Fibroblast of lung (primary cell): ENCODE data around the gene TSPAN31. TPM values are rescaled to one million over a fixed set of nuclear protein-coding genes. Genes with fewer than 3 reads are reported as not detected.

Experiments used
- DNase-seq, 2 donors: peaks; one replicate each; pipeline versions ENCODE4 v3.0.0 to v3.0.0-alpha.2; 2010; ENCODE audit warnings: low read depth in 2 of 2
- H2AFZ ChIP-seq: 2 replicates; pipeline ENCODE4 v1.5.1; 2012; ENCODE audit warnings: low read length, control low read depth, inconsistent platforms
- H3K27ac ChIP-seq: 2 replicates; pipeline ENCODE4 v1.5.1; 2011; ENCODE audit warnings: low read length, control low read depth; ENCODE audit not compliant: insufficient read depth
- H3K27me3 ChIP-seq: 2 replicates; pipeline ENCODE4 v1.5.1; 2011; ENCODE audit warnings: mild to moderate bottlenecking, low read length; ENCODE audit not compliant: control insufficient read depth, insufficient read depth
- H3K36me3 ChIP-seq: 2 replicates; pipeline ENCODE4 v1.5.1; 2011; ENCODE audit warnings: low read length; ENCODE audit not compliant: control insufficient read depth, insufficient read depth
- H3K4me1 ChIP-seq: 2 replicates; pipeline ENCODE4 v1.5.1; 2011; ENCODE audit warnings: low read length; ENCODE audit not compliant: control insufficient read depth, insufficient read depth; ENCODE audit errors: extremely low read depth
- H3K4me2 ChIP-seq: 2 replicates; pipeline ENCODE4 v1.5.1; 2011; ENCODE audit warnings: low read length, control low read depth; ENCODE audit not compliant: insufficient read depth; ENCODE audit errors: extremely low read depth
- H3K4me3 ChIP-seq, 4 experiments: fragments of 200-600 bp in 1 of 4; sonication (generic) in 1 of 4; replicated peaks in 1 of 4; 2 replicates each; pipeline ENCODE4 v1.5.1; 2011 to 2016; ENCODE audit warnings: low read length in 4 of 4, low read depth in 3 of 4, mild to moderate bottlenecking in 3 of 4, control low read depth in 2 of 4, inconsistent platforms in 1 of 4, mixed read lengths in 1 of 4; ENCODE audit not compliant: insufficient read depth in 1 of 4; ENCODE audit errors: control extremely low read depth in 1 of 4
- H3K79me2 ChIP-seq: 2 replicates; pipeline ENCODE4 v1.5.1; 2012; ENCODE audit warnings: mild to moderate bottlenecking, low read length, inconsistent platforms; ENCODE audit not compliant: control insufficient read depth, insufficient read depth
- H3K9ac ChIP-seq: 2 replicates; pipeline ENCODE4 v1.5.1; 2011; ENCODE audit warnings: mild to moderate bottlenecking, low read length, control low read depth; ENCODE audit not compliant: insufficient read depth
- H3K9me3 ChIP-seq: 2 replicates; pipeline ENCODE4 v1.5.1; 2012; ENCODE audit warnings: low read depth, low read length; ENCODE audit not compliant: control insufficient read depth, insufficient read depth
- H4K20me1 ChIP-seq: 2 replicates; pipeline ENCODE4 v1.5.1; 2011; ENCODE audit warnings: low read length; ENCODE audit not compliant: control insufficient read depth, insufficient read depth; ENCODE audit errors: extremely low read depth
- EZH2 ChIP-seq: IDR thresholded peaks from 2 replicates; pipeline ENCODE4 v1.5.1; 2012; ENCODE audit warnings: low read length, control low read depth, mild to moderate bottlenecking; ENCODE audit errors: missing control alignments
- polyA plus RNA-seq, 2 donors: library from polyadenylated mRNA; depleted of rRNA in 1 of 2; stranded (reverse) in 1 of 2; unstranded in 1 of 2; fragments of >200 nt; gene quantifications; 2 replicates each; pipeline ENCODE4 v1.2.1, GENCODE V29; 2011 to 2012; ENCODE audit warnings: missing spikeins in 1 of 2
- total RNA-seq: library from RNA; depleted of rRNA; stranded (reverse); fragments of >200 nt; gene quantifications from 2 replicates; pipeline ENCODE4 v1.2.1, GENCODE V29; 2014
- TF ChIP-seq, protein P1 (sequence below), 2 donors: IDR thresholded peaks in 1 of 2; conservative IDR thresholded peaks in 1 of 2; 1 replicate in 1 of 2; 2 replicates in 1 of 2; pipeline ENCODE4 v1.5.1; 2011 to 2012; ENCODE audit warnings: low read length in 2 of 2, control low read depth in 1 of 2, inconsistent platforms in 1 of 2, low read depth in 1 of 2, mild to moderate bottlenecking in 1 of 2

Gene TSPAN31
- total and polyA plus RNA-seq, 2 donors (not counting 1 experiment from before 2014, with no cell fraction given) = 53.6 to 99.6 TPM

GRCh38 chr12:57796996-57797395 lies 52.2 kb downstream of the TSPAN31 start:
- H3K9ac ChIP-seq = no peak overlapping the region

GRCh38 chr12:57797933-57798332 lies 53.1 kb downstream of the TSPAN31 start:
- H3K36me3 ChIP-seq = peaks cover 6% of the 10 kb centered on the region
- H4K20me1 ChIP-seq = no peaks in the 10 kb centered on the region
- H3K4me1 ChIP-seq = peaks cover 8% of the 10 kb centered on the region
- no peak for DNase-seq
- H3K9ac ChIP-seq = no peak overlapping the region
- H3K4me3 ChIP-seq = no peak overlapping the region
- no peak for TF ChIP-seq EZH2
- TF ChIP-seq, protein P1, sequence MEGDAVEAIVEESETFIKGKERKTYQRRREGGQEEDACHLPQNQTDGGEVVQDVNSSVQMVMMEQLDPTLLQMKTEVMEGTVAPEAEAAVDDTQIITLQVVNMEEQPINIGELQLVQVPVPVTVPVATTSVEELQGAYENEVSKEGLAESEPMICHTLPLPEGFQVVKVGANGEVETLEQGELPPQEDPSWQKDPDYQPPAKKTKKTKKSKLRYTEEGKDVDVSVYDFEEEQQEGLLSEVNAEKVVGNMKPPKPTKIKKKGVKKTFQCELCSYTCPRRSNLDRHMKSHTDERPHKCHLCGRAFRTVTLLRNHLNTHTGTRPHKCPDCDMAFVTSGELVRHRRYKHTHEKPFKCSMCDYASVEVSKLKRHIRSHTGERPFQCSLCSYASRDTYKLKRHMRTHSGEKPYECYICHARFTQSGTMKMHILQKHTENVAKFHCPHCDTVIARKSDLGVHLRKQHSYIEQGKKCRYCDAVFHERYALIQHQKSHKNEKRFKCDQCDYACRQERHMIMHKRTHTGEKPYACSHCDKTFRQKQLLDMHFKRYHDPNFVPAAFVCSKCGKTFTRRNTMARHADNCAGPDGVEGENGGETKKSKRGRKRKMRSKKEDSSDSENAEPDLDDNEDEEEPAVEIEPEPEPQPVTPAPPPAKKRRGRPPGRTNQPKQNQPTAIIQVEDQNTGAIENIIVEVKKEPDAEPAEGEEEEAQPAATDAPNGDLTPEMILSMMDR (conservative IDR thresholded peaks at IDR 0.05 in 1 of 2, IDR thresholded peaks at IDR 0.05 in 1 of 2; ENCODE audit: low read depth in 1 of 2, low read length in 2 of 2) = no peak
- H3K27me3 ChIP-seq = no peaks in the 10 kb centered on the region
- H3K79me2 ChIP-seq = no peaks in the 10 kb centered on the region
- H3K4me2 ChIP-seq = no peak overlapping the region
- no peak overlapping the region for H3K27ac ChIP-seq
- H3K9me3 ChIP-seq = no peaks in the 10 kb centered on the region
- H2AFZ ChIP-seq = no peak overlapping the region

More at GRCh38 chr12:57796996-57797395, 52.2 kb downstream of the TSPAN31 start:
- Histone ChIP-seq H3K9me3 (no peaks in the 10 kb centered on the region), H3K27ac (no peak overlapping the region), H3K79me2 (no peaks in the 10 kb centered on the region), H4K20me1 (no peaks in the 10 kb centered on the region), H2AFZ (no peak overlapping the region), H3K4me1 (peaks cover 8% of the 10 kb centered on the region), H3K4me3 (no peak overlapping the region), H3K36me3 (peaks cover 3% of the 10 kb centered on the region), H3K27me3 (no peaks in the 10 kb centered on the region), H3K4me2 (no peak overlapping the region)
- no peak for DNase-seq
- no peak for TF ChIP-seq EZH2
- TF ChIP-seq, protein P1 (conservative IDR thresholded peaks at IDR 0.05 in 1 of 2, IDR thresholded peaks at IDR 0.05 in 1 of 2; ENCODE audit: low read depth in 1 of 2, low read length in 2 of 2) = no peak

Other genes with a start within 250 kb of the TSPAN31 start
- gene DDIT3, start 224.5 kb upstream of the TSPAN31 start, total RNA-seq = 249 and 265 TPM in 2 replicates
- gene DDIT3, start 224.5 kb upstream of the TSPAN31 start, polyA plus RNA-seq = 32.5 and 57.8 TPM in 2 replicates
- gene MBD6, start 222.2 kb upstream of the TSPAN31 start, total RNA-seq = 5.1 and 7.1 TPM in 2 replicates
- gene MBD6, start 222.2 kb upstream of the TSPAN31 start, polyA plus RNA-seq = 3.0 and 3.1 TPM in 2 replicates
- gene DCTN2, start 197.8 kb upstream of the TSPAN31 start, total RNA-seq = 101 and 108 TPM in 2 replicates
- 211 and 229 TPM in 2 replicates for gene DCTN2, start 197.8 kb upstream of the TSPAN31 start, polyA plus RNA-seq
- gene KIF5A, start 195.0 kb upstream of the TSPAN31 start, total RNA-seq = 0.51 and 1.3 TPM in 2 replicates
- gene KIF5A, start 195.0 kb upstream of the TSPAN31 start, polyA plus RNA-seq = 0.53 and 0.89 TPM in 2 replicates
- 9.0 and 11.9 TPM in 2 replicates for gene PIP4K2C, start 153.8 kb upstream of the TSPAN31 start, total RNA-seq
- gene PIP4K2C, start 153.8 kb upstream of the TSPAN31 start, polyA plus RNA-seq = 24.3 and 25.2 TPM in 2 replicates
- gene DTX3, start 140.2 kb upstream of the TSPAN31 start, total RNA-seq = 16.4 and 30.4 TPM in 2 replicates
- gene DTX3, start 140.2 kb upstream of the TSPAN31 start, polyA plus RNA-seq = 12.1 and 17.3 TPM in 2 replicates
- gene ARHGEF25, start 133.6 kb upstream of the TSPAN31 start, total RNA-seq = 34.4 and 40.0 TPM in 2 replicates
- 12.1 and 15.7 TPM in 2 replicates for gene ARHGEF25, start 133.6 kb upstream of the TSPAN31 start, polyA plus RNA-seq
- gene B4GALNT1, start 111.8 kb upstream of the TSPAN31 start, total RNA-seq = 0.51 and 2.3 TPM in 2 replicates
- 1.3 and 3.4 TPM in 2 replicates for gene B4GALNT1, start 111.8 kb upstream of the TSPAN31 start, polyA plus RNA-seq
- gene OS9, start 50.9 kb upstream of the TSPAN31 start, total RNA-seq = 170 and 260 TPM in 2 replicates
- 274 and 316 TPM in 2 replicates for gene OS9, start 50.9 kb upstream of the TSPAN31 start, polyA plus RNA-seq
- gene AGAP2, start 6.3 kb upstream of the TSPAN31 start, total RNA-seq = under 0.01 and 0.17 TPM in 2 replicates
- 0.02 and 0.05 TPM in 2 replicates for gene AGAP2, start 6.3 kb upstream of the TSPAN31 start, polyA plus RNA-seq
- gene CDK4, start 7.3 kb downstream of the TSPAN31 start, total RNA-seq = 183 and 257 TPM in 2 replicates
- gene CDK4, start 7.3 kb downstream of the TSPAN31 start, polyA plus RNA-seq = 233 and 324 TPM in 2 replicates
- 2.6 and 3.8 TPM in 2 replicates for gene MARCHF9, start 10.1 kb downstream of the TSPAN31 start, total RNA-seq
- gene MARCHF9, start 10.1 kb downstream of the TSPAN31 start, polyA plus RNA-seq = 4.8 and 5.6 TPM in 2 replicates
- gene CYP27B1, start 22.0 kb downstream of the TSPAN31 start, total RNA-seq = under 0.01 and 0.17 TPM in 2 replicates
- 0.26 and 0.29 TPM in 2 replicates for gene CYP27B1, start 22.0 kb downstream of the TSPAN31 start, polyA plus RNA-seq
- 3.5 and 6.4 TPM in 2 replicates for gene METTL1, start 27.1 kb downstream of the TSPAN31 start, total RNA-seq
- 16.9 and 28.5 TPM in 2 replicates for gene METTL1, start 27.1 kb downstream of the TSPAN31 start, polyA plus RNA-seq
- gene EEF1AKMT3, start 27.6 kb downstream of the TSPAN31 start, total RNA-seq = 3.9 and 8.9 TPM in 2 replicates
- gene EEF1AKMT3, start 27.6 kb downstream of the TSPAN31 start, polyA plus RNA-seq = 6.7 and 11.9 TPM in 2 replicates
- gene TSFM, start 37.7 kb downstream of the TSPAN31 start, total RNA-seq = 15.5 and 20.3 TPM in 2 replicates
- gene TSFM, start 37.7 kb downstream of the TSPAN31 start, polyA plus RNA-seq = 16.8 and 19.0 TPM in 2 replicates
- gene AVIL, start 73.7 kb downstream of the TSPAN31 start, total RNA-seq = 2.8 and 7.1 TPM in 2 replicates
- gene AVIL, start 73.7 kb downstream of the TSPAN31 start, polyA plus RNA-seq = 1.1 and 2.2 TPM in 2 replicates
- 87.8 and 92.0 TPM in 2 replicates for gene CTDSP2, start 101.7 kb downstream of the TSPAN31 start, total RNA-seq
- gene CTDSP2, start 101.7 kb downstream of the TSPAN31 start, polyA plus RNA-seq = 199 and 208 TPM in 2 replicates
- 8.5 and 9.4 TPM in 2 replicates for gene ATP23, start 196.5 kb downstream of the TSPAN31 start, total RNA-seq
- gene ATP23, start 196.5 kb downstream of the TSPAN31 start, polyA plus RNA-seq = 4.8 and 8.7 TPM in 2 replicates